Measurements from ENCODE around the gene COTL1.

The COTL1 gene

GRCh38 chr16:84547546-84548061, 70.3 kb downstream of the COTL1 start:
- DNase-seq, result no peak

- DNase-seq, result no peak
Observed at GRCh38 chr16:84546669-84547545, 71.0 kb downstream of the COTL1 start.

DNA sequence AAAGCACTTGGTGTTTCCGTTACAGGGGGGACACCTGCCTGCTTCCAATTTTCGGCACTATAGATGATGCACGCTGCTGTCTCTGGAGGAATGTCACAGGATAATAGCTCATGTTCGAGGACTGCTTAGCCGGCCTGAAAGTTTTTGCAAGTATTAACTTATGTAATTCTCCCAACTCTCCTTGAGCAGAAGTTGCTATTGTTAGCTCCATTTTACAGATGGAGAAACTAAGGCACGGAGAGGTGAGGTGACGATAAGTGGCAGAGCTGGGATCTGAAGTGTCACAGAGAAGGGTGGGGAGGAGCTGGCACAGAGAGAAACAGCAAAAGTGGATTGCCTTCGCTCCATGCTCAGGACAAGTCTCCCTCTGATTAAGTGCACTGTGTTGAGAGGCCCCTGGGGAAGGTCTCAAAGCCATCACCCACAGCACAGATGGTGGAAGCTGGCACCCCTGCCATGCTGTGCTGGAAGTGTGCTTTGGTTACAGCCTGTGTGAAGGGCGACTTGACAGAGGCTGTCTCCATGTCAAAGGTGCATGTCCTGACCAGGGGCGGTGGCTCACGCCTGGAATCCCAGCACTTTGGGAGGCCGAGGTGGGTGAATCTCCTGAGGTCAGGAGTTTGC, 72.7 kb downstream of the COTL1 start:
- no peak for DNase-seq

DNA sequence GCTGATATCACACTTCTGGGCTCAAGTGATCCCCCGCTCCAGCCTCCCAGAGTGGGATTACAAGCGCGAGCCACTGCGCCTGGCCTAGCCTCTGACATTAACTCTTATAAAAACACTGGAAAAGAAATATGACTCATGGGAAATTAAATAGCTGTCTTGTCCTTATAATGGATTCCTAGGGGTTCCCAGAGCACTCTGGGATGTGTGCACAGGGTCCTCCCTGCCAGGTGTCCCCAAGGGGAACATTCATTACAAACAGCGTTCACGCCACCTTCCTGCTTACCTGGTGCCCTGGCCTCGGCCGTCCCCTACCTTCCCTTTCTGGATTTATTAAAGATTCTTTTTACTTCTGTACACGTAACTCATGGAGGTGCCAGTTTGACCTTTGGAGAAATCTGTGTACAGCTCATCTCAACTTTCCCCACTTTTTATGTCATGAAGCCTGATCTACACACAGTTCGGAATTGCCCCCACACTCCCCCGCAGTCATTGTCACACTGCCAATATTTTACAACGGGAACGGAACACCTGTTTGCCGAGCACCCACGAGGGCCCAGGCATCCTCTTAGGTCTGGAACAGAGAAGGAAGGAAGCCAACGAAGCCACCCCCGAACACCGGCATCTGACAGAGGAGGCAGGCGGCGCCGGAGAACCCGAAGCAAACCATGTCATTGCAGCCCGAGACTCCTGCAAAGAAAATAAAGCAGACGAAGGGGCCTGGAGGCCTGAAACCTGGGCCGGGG, 73.7 kb downstream of the COTL1 start:
- no peak for DNase-seq

DNA sequence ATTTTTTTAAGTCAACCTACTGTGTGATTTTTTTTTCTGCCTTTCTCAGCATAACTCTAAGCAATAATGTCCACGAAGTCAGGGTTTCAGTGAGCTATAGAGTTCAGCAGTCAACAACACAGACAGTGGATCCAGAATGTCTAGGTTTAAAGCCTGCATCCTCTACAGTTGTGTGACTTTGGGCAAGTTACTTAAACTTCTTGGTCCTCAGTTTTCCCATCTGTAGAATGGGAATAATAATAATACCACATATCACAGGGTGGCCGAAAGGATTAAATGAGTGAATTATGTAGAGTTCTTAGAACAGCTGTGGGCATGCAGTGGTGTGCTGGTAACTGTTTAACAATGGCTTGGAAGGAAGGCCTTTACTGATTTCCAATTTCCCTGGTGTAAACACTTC, 74.6 kb downstream of the COTL1 start:
- DNase-seq, result no peak

- no peak for DNase-seq
Observed at GRCh38 chr16:84541999-84542817, 75.7 kb downstream of the COTL1 start.

- DNase-seq, result no peak
Observed at GRCh38 chr16:84540194-84540593, 77.7 kb downstream of the COTL1 start.

GRCh38 chr16:84538222-84538840, 79.5 kb downstream of the COTL1 start:
- DNase-seq, result no peak

GRCh38 chr16:84537491-84538151, 80.3 kb downstream of the COTL1 start:
- no peak for DNase-seq

DNA sequence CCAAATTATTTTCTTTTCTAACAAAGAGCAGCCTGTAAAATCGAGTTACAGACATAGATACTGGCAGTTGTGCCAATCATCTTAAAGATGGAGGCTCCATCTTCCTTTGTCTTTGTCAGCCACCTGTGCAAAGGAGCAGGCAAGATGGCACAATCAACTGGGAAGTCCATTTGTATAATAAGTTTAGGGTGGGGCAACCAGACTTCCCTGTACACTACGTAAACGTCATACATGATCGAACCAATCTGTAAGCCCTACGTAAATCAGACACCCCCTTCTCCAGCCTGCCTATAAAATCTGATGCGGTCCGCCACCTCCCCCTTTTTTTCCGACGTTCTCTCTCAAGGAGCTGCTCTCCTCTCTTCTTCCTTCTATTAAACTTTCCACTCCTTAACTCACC, 82.0 kb downstream of the COTL1 start:
- no peak for DNase-seq

DNA sequence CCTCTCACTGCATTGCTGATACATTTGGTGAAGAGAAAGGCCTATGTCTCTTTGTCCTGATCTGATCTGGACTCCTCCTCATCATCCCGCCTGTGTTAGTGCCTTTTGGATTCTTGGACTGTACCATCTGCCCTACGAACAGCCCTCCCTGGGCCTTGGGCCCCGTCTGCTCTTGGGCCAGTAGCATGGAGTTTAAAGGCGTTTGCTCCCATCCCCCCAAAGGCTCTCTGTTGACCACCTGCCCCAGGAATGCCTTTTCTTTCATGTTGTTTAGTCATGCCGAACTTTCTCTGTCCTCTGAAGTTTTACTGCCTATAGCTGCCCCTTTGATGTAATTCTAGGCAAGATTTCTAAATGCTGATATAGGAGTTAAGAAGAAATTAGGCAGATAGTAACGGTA, 82.5 kb downstream of the COTL1 start:
- DNase-seq, result no peak

DNA sequence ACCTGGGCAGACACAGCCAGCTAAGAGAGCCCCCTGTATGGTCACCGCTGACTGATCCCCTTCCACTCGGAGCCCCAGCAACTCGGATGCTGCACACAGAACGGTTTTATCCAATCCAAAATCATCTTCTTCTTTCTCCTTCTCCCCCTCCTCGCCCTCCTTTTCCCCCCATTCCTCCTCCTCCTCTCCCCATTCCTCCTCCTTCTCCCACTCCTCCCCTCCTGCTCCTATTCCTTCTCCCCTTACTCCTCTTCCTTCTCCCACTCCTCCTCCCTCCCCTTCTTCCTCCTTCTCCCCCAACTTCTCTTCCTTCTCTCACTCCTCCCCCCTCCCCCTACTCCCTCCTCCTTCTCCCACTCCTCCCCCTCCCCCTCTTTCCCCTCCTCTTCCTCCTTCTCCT, 83.1 kb downstream of the COTL1 start:
- no peak for DNase-seq

- no peak for DNase-seq
Observed at GRCh38 chr16:84532855-84533486, 84.9 kb downstream of the COTL1 start.

GRCh38 chr16:84532291-84532724, 85.6 kb downstream of the COTL1 start:
- no peak for DNase-seq

DNA sequence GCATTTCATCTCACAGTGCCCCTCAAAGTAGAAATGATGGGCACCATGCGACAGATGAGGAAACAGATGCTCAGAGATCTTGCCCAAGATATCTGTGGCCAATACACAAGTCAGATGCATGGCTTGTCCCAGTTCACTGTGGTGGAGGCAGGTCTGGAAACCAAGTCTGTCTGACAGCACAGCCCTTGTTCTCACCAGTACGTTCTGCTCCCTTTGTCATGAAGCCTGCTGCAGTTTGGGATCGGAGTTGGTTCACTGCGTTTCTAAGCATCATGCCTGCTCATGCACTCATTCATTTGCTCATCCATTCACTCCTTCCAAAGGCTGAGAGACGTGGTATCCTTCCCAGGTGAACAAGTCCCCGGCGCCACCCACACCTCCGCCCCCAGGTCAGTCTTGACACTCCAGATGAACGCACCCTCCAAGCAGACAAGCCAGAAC, 86.2 kb downstream of the COTL1 start:
- DNase-seq, result no peak

GRCh38 chr16:84530590-84530989, 87.3 kb downstream of the COTL1 start:
- no peak for DNase-seq

- DNase-seq, result no peak
Observed at GRCh38 chr16:84529607-84530006, 88.3 kb downstream of the COTL1 start.

GRCh38 chr16:84528322-84528721, 89.6 kb downstream of the COTL1 start:
- peak; percentile 93 for DNase-seq

- peak; percentile 67 for DNase-seq
Observed at GRCh38 chr16:84527532-84528269, 90.2 kb downstream of the COTL1 start.
